HFFc6 (cell line): ENCODE measurements around the gene TMEM235. TPM values are rescaled to one million over a fixed set of nuclear protein-coding genes. Genes with fewer than 3 reads are reported as not detected.
"Not testable (repeated sequence)": the region's sequence is repeated elsewhere in the genome, so short reads cannot be mapped to it uniquely, and the experiment has no call there.

Experiments used
- DNase-seq: peaks from one replicate; pipeline ENCODE4 v3.0.0-alpha.2; 2018
- H3K27ac Mint-ChIP-seq: 2 replicates; pipeline ENCODE4 v1.8.0; 2020; ENCODE audit warnings: mild to moderate bottlenecking, mixed read lengths
- H3K27me3 Mint-ChIP-seq: 2 replicates; pipeline ENCODE4 v1.8.0; 2021; ENCODE audit warnings: mild to moderate bottlenecking, moderate library complexity, mixed read lengths; ENCODE audit not compliant: insufficient read depth
- H3K36me3 Mint-ChIP-seq: 2 replicates; pipeline ENCODE4 v1.8.0; 2021; ENCODE audit warnings: low read depth, mixed read lengths
- H3K4me1 Mint-ChIP-seq: 2 replicates; pipeline ENCODE4 v1.8.0; 2020; ENCODE audit warnings: low read depth, mixed read lengths
- H3K4me3 Mint-ChIP-seq: 2 replicates; pipeline ENCODE4 v1.8.0; 2020; ENCODE audit warnings: mild to moderate bottlenecking, moderate library complexity, mixed read lengths
- H3K9me3 Mint-ChIP-seq: 2 replicates; pipeline ENCODE4 v1.8.0; 2020; ENCODE audit warnings: mild to moderate bottlenecking, mixed read lengths
- CTCF ChIP-seq: fragments of 200-600 bp; sonication (generic); IDR thresholded peaks from 2 replicates; pipeline ENCODE4 v1.5.0; 2021; ENCODE audit warnings: antibody characterized with exemption, mild to moderate bottlenecking
- total RNA-seq, 6 experiments: library from RNA; stranded (reverse); fragmentation: NEBNext Ultra II Directional; extraction: Animal tissue kit (Norgen Biotek cat#: 25700); gene quantifications; 2 replicates in 1 of 6; 3 replicates in 5 of 6; pipeline ENCODE4 v1.2.3, GENCODE V29; 2021

The TMEM235 gene
- total RNA-seq, 6 experiments from 2014 or later, result not detected

GRCh38 chr17:78232859-78233173, 1.4 kb downstream of the TMEM235 start:
- no peaks in the 10 kb centered on the region for H3K36me3 Mint-ChIP-seq
- H3K4me1 Mint-ChIP-seq, result no peaks in the 10 kb centered on the region
- no peak overlapping the region for H3K4me3 Mint-ChIP-seq
- no peak overlapping the region for H3K27ac Mint-ChIP-seq
- no peaks in the 10 kb centered on the region for H3K9me3 Mint-ChIP-seq
- H3K27me3 Mint-ChIP-seq, result peaks cover 35% of the 10 kb centered on the region
- DNase-seq, result no peak
- TF ChIP-seq CTCF, result no peak

- no peaks in the 10 kb centered on the region for H3K36me3 Mint-ChIP-seq
- no peak overlapping the region for H3K27ac Mint-ChIP-seq
- no peak for TF ChIP-seq CTCF
- no peaks in the 10 kb centered on the region for H3K9me3 Mint-ChIP-seq
- no peak for DNase-seq
- H3K4me3 Mint-ChIP-seq, result no peak overlapping the region
- peaks cover 35% of the 10 kb centered on the region for H3K27me3 Mint-ChIP-seq
- H3K4me1 Mint-ChIP-seq, result no peaks in the 10 kb centered on the region
These were observed 2.2 kb downstream of the TMEM235 start for GRCh38 chr17:78233678-78234077.

- no peak for DNase-seq
- H3K9me3 Mint-ChIP-seq, result no peaks in the 10 kb centered on the region
- TF ChIP-seq CTCF, result no peak
- no peaks in the 10 kb centered on the region for H3K4me1 Mint-ChIP-seq
- no peaks in the 10 kb centered on the region for H3K36me3 Mint-ChIP-seq
- no peak overlapping the region for H3K4me3 Mint-ChIP-seq
- peaks cover 35% of the 10 kb centered on the region for H3K27me3 Mint-ChIP-seq
- H3K27ac Mint-ChIP-seq, result no peak overlapping the region
These were observed 2.9 kb downstream of the TMEM235 start for GRCh38 chr17:78234261-78234865.

- H3K4me1 Mint-ChIP-seq, DNase-seq, H3K36me3 Mint-ChIP-seq, H3K9me3 Mint-ChIP-seq, H3K27ac Mint-ChIP-seq, H3K4me3 Mint-ChIP-seq: not testable (repeated sequence)
- peaks cover 35% of the 10 kb centered on the region for H3K27me3 Mint-ChIP-seq
These were observed 3.6 kb downstream of the TMEM235 start for GRCh38 chr17:78235022-78235421.

- H3K27me3 Mint-ChIP-seq, result peaks cover 30% of the 10 kb centered on the region
- no peak overlapping the region for H3K4me3 Mint-ChIP-seq
- H3K4me1 Mint-ChIP-seq, result no peaks in the 10 kb centered on the region
- no peak overlapping the region for H3K27ac Mint-ChIP-seq
- H3K9me3 Mint-ChIP-seq, result no peaks in the 10 kb centered on the region
- no peak for DNase-seq
- no peak for TF ChIP-seq CTCF
- no peaks in the 10 kb centered on the region for H3K36me3 Mint-ChIP-seq
These were observed 4.5 kb downstream of the TMEM235 start for GRCh38 chr17:78235885-78236284.

GRCh38 chr17:78236362-78237127, 5.1 kb downstream of the TMEM235 start:
- H3K4me1 Mint-ChIP-seq, result no peaks in the 10 kb centered on the region
- H3K27ac Mint-ChIP-seq, result no peak overlapping the region
- no peak overlapping the region for H3K4me3 Mint-ChIP-seq
- no peak for DNase-seq
- H3K9me3 Mint-ChIP-seq, result no peaks in the 10 kb centered on the region
- TF ChIP-seq CTCF, result no peak
- no peaks in the 10 kb centered on the region for H3K36me3 Mint-ChIP-seq
- peaks cover 26% of the 10 kb centered on the region for H3K27me3 Mint-ChIP-seq
